CD4-positive, alpha-beta T cell treated with Interleukin-12 subunit alpha and Interleukin-12 subunit beta, for 1 hour (primary cell): ENCODE measurements around the gene PLXDC2.

Experiments used
- DNase-seq: peaks from one replicate; pipeline ENCODE4 v3.0.0-alpha.2; 2020

The PLXDC2 gene

DNA sequence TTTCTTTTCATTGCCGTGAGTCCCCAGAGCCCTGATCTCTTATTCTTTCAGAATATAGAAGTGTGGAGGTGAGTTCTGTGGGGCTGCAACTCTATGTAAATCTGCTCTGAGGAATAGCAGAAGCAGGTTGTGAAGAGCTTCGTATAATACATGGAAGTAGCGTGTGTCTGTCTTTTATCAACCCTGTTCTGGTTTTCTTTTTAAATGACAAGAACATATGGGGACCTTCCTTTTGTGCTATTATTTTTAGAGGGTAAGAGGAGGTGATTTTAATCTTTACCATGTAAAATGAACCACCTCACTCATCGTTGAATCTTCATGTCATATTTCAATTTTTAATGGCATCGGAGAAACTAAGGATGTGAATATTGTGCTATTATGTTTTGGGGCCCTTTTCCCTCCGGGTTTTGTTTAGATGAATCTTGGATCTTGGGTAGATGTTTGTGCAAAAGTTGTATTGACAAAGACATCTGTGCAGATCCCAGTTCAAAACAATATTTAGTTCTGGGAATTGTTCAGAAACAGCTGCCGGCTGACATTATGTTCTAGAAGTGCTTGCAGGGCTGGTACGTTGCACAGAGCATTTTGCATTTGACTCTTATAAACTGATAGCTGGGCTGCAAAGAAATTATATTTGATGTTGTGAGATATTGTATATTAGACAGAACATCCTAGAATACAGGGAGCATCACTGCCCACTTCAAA lies 46.7 kb downstream of the PLXDC2 start:
- DNase-seq = no peak

DNA sequence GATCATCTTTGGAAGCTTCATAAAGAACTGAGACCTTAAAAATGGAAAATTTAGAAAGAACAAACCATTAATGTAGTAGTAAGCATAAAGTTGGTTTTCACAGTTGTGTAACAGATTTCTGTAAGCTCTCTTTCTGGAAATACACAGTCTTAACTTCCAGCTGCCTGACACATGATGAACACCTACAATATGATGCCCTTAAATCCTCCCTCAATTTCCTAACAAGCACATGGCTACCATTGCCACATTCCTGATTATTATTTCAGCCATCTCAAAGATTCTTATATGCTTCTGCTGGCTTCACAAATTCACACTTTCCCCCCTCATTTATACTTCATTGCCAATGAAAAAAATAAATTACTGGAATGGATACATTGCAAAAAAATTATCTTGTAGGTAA lies 49.4 kb downstream of the PLXDC2 start:
- DNase-seq = no peak

DNA sequence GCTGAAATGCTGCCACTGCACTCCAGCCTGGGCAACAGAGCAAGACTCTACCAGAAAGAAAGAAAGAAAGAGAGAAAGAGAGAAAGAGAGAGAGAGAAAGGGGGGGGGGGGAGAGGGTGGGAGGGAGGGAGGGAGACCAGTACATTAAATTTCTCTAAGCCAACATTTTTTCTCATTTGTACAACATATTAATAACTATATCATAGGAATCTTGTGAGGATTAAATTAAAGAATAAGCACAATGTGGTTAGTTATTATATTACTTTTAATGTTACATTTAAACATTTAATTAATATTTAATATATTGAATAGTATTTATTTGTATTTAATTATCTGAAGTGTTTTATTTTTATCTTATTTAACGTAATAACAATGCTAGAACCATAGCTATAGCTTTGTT lies 53.1 kb downstream of the PLXDC2 start:
- no peak for DNase-seq

DNA sequence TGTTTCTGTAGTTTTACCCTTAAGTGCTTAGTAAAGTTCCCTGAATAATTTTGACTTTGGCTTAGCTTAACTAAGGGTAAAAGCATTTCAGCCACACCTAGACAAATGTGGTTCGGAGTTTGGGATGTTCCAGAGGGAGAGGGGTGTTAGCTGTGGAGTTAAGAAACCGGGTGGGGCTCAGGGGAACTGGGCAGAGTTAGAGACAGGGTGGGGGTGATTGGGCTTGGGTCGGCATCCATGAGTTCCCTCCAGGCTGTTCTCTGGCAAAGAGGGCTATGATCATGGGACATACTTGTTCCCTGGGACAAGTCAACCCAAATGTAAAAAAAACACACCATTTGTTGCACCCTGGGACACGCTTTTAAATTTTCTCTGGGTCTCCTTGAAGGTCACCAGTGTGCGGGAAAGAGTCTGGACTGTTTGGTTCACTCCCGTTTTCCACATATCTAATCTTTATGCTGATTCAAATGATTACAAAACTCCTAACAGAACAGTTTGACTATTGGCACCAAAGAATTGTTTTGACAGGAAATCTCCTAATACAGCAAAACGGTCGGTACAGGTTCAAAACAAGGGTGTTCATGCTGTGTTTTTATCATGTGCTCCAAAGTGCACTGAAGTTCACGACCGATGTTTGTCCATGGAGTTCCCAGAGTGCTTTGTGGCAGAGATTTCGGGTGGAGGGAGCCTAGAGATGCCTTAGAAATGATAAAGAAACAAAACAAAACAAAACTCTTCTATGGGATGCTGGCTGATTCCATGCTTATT lies 56.5 kb downstream of the PLXDC2 start:
- DNase-seq = no peak

DNA sequence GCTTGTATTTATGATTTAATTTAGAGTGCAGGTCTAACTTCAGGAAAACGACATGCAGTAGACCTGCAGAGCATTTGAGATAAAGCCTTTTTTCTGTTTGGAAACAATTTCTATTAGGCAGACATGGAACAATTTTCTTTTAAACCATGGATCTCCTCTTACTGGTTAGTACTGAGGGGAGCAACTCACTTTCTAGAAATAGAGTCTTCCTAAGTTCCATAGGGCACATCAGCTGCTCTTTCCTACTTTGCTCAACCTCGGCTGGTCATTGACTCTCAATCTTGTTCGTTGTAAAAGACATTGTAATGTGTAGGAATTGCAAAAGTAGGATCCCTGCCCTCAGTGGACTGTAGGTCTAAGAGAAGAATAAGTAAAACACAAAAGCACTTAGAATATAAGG lies 58.0 kb downstream of the PLXDC2 start:
- no peak for DNase-seq

DNA sequence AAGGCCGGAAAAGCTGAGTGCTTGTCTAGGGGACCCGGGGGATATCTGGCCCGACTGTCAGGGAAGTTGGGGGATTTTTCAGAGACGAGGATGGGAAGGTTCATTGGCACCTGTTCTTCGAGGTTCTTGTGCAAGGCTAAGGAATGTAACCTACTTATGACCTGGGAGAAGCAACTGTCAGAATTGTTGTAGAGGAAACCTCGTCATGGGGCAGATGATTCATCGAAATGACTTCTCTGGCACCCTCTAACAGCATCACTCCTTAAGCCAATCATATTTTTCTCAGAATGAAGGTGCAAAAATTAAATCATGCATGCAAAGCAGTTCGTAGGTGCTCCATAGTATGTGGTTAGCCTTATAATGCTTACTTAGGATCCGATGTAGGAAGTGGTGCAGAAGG lies 58.6 kb downstream of the PLXDC2 start:
- DNase-seq = no peak

DNA sequence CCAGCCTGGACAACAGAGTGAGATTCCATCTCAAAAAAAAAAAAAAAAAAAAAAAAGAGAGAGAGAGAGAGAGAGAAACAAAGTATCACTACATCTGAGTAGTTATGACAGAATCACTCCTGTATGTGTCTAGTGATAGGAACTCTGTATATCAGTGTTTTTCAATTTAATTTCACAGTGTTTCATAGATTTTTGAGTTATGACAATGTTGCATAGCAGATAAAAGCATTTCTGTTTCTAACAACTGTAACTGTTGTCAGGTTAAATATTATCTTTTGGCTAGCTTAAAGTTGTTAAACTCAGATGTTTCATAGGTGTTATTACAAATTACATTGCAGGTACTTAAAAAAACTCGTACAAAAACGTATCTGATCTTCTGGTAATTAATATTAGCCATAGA lies 60.3 kb downstream of the PLXDC2 start:
- DNase-seq = no peak

DNA sequence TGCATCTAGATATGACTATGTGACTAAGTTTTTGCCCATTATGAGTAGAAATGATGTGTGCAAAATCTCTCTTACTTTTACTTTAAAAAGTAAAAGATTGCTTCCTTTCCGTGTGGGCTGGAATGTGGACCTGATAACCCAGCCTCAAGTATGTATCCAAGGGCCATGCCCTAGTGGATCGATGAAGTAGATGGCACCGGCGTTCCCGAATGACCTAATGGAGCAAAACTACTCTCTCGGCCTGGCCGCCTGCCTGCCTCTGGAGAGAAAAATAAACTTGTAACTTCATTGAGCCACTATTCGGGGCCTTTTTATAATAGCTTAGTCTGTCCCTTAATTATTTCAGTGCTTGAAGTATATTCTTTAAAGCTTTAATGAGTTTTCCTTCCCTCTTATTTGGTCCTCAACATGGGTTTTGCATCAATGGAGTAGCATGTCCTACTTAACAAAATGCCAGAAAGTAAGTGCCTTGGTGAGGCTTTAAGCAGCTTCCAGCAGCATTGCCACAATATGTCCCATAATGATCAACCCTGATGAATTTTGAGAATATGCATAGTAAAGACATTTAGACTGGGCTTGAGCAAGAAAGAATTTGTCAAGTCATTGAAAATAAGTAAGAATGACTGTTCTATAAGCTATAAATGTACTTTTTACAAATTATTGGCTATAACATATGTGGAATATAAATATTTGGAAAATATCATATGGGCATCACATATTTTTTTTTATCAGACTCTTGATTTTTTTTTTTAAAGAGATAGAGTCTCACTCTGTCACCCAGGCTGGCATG lies 61.4 kb downstream of the PLXDC2 start:
- DNase-seq = no peak

DNA sequence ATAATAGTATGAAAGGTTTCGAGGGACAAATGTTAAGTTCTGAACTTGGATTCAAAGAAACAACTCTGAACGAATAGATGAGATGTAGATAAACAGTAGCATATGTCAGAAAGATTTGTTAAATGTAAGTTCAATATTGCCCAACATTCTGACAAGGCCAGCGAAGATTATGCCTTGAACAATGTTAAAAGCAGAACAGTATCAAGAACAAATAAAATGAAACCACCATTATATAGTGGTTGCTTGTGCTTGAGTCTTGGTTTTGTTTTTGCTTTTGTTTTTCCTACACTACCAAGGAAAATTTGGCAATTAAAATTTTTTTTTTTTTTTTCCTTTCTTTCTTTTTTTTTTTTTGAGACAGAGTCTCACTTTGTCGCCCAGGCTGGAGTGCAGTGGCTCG lies 66.4 kb downstream of the PLXDC2 start:
- DNase-seq = no peak

DNA sequence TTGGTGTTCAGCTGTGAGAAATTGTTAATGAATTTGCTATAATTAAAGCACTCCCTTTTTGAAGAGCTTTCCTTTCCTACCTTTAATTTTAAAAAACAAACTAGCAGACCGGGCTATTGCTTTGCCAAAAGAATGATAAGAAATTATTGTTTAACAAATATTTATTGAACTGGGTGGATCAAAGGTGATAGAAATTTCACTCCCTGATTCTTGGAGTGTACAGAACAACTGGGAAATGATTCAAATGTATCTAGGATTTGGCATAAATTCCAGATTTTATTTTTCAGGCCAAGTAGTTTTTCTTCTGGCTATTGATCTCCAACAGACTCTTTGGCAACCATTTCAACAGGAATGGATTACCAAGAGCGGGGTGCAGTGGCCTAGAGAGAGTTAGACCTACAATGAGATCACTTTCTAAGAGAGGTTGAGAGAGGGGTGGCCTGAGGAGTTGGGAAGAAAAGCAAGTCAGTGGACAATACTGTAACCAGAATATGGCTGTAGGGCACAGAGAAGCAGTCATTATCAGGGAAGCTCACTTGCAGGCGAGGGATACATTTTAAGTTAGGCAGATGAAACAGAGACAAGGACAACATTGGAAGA lies 71.9 kb downstream of the PLXDC2 start:
- no peak for DNase-seq

DNA sequence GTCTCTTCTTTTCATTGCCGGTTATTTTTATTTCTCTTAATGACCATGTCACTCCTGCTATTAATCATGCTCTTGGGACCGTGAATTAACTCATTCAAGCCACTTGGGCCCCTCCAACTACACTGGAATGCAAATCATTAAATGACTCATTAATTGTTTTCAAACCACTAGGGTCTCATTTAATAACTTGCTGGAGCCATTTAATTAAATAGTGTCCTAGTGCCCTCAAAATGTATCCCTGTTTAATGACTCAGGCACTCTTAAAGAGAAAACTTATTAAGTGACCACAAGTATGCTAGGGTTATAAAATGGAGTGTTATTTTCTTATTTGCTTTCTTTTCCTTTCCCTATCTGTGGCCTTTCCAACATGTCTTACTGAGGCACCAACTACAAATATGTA lies 73.0 kb downstream of the PLXDC2 start:
- DNase-seq = no peak

DNA sequence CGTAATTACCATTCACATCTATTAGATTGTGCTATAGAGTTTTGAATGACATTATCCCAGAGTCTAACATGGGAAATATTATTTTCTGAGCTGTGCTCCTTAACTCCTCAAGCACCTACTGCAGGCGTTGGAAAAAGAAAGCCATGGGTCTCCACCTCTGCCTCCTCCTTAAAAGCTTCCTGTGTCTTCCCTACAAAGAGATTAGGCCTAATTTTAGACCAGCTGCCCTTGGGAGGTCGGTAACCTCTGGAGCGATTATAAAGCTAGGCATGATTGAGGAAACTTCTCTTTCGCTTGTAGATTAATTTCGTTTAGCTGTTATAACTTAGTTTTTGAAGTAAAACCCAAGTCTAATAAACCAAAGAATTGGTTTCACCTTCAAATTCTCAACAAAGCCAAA lies 75.2 kb downstream of the PLXDC2 start:
- no peak for DNase-seq

DNA sequence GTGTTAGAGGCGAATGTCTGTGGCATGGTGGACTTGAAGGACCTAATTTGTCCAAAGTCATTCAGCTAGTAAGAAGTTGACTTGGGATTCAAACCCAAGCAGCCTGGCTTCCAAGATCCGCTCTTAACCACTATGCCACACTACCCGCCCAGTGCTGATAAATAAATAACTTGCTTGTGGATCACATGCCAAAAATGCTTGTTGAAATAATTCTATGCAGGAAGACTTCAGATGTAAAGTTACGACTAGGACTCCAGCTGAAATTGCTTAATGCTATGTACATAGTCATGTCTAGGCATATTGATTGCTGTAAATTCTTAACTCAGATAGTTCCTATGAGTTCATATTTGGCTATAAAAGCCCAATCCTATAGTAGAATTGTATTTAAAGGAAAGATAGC lies 76.0 kb downstream of the PLXDC2 start:
- DNase-seq = no peak

DNA sequence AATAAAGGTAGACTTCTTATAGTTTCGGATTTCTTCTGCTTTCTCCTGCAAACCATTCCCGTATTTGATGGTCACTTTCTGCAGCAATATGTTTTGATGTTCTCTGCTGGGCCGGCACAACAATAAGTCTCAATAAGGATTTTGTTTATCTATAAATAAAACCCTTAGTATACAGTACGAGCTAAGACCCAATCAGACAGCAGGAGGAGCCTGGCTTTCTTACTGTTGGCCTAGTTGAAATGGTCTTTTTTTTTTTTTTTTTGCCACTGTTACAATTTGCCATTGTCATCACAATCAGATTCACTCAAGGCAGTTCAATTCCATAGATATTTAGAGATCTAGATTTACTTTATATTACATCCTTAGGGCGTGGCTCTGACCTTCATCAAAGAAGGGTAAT lies 76.4 kb downstream of the PLXDC2 start:
- DNase-seq = no peak

DNA sequence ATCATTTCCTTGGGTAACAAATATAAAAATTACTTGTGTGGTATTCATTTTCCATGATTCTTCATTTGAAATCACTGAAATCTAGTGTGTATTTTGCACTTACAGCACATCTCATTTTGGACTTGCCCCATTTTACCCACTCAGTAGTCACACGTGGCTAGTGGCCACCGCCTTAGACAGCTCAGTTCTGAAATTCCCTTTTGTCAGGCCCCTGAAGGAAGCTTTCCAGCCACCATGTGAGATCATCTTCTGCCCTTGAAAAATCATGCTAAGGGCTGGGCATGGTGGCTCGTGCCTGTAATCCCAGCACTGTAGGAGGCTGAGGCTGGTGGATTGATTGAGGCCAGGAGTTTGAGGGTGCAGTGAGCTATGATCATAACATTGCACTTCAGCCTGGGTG lies 79.3 kb downstream of the PLXDC2 start:
- no peak for DNase-seq

DNA sequence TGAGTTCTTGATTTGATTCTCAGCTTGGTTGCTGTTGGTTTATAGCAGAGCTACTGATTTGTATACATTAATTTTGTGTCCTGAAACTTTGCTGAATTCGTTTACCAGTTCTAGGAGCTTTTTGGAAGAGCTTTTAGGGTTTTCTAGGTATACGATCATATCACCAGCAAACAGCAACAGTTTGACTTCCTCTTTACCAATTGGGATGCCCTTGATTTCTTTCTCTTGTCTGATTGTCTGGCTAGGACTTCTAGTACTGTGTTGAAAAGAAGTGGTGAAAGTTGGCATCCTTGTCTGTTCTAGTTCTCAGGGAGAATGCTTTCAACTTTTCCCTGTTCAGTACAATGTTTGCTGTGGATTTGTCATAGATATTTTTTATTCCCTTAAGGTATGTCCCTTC lies 86.2 kb downstream of the PLXDC2 start:
- DNase-seq = no peak

DNA sequence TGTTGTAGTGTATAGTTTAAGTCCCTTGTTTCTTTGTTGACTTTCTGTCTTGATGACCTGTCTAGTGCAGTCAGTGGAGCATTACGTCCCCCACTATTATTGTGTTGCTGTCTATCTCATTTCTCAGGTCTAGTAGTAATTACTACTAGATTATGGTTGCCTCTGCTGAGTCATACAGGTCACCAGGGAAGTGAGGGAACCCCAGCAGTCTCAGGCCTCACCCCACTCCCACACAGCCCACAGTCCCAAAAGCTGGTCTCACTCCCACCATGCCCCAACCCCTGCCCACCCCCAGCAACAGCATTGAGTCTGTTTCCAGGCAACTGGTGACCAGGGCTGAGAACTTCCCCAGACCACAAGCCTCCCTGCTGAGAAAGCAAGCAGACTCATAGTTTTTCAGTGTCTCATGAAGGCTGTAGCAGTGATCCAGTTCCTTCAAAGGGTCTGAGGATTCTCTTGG lies 88.0 kb downstream of the PLXDC2 start:
- no peak for DNase-seq

DNA sequence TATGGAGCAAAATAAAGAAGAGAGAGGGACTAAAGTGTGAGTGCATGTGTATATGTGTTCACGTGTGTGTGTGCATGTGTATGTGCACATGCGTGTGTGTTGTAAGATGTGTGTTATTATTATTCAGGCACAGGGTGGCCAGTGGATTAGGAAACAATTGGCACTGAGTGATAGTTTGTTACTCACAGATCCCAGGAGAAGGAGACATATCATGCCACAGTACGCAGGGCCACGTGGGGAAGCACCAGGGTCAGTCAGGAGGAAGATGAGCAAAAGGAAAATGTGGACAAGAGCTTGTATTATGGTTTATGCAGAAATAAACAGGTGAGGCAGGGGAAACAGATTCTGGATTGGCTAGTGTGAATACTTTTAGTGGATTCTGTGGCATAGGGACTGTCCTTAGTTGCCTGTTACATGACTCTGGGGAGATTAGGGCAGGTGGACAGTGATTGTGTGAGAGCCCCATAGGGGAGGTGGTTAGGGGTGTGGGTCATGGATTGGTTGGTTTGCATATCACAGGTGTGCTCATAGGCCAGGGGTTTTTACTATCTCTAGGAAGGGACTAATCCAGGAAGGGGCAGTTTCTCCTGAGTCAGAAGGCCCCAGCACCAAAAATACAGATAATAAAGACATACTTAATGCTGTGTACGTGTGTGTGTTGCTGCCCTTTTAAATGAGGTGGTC lies 90.0 kb downstream of the PLXDC2 start:
- DNase-seq = no peak

DNA sequence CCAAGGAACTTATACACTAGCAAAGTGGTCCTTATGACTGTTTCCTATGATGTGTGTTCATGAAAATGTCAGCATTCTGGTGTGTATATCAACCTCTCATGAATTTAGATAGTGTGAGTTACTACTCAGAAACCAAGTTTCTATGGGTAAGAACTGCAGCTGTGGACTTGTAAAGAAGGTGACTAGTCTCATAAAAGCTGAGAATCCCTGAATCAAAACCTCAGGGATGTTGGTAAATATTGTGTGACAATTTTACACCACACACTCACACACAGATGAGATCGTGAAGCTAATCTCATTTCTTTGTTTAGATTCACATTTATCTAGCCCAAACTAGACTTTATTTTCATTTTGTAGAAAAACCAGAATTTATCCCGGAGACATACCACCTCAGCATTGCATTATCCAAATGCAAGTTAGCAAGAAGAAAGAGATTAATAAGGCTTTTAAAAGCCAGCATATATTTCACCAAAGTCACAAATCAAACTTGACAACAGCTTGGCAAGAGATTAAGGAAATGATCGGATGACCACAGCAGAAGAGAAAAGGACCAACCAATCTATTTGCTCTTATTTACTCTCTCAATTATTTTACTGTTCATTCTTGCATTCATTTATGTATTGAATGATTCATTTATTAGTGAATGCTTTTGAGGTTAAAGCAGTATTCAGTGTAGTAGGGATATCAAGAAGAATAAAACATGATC lies 92.9 kb downstream of the PLXDC2 start:
- no peak for DNase-seq

DNA sequence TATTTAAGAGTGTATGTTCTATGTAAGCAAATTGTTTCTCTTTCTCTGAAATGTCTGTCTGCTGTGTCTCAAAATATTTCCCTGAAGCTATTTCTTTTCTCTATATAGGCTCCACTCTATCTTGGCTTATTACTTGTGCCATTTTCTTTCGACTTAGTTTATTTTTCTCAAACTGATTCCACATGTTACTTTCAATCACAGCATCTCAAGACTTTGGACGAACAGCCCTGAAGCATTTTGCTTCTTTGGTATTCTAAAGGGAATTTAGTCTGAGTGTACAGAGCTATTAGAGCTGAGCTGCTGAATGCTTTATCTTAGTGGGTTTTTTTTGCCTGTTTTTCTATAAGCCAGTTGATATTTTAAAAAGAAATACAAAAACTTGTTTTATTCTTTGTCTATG lies 95.7 kb downstream of the PLXDC2 start:
- no peak for DNase-seq

DNA sequence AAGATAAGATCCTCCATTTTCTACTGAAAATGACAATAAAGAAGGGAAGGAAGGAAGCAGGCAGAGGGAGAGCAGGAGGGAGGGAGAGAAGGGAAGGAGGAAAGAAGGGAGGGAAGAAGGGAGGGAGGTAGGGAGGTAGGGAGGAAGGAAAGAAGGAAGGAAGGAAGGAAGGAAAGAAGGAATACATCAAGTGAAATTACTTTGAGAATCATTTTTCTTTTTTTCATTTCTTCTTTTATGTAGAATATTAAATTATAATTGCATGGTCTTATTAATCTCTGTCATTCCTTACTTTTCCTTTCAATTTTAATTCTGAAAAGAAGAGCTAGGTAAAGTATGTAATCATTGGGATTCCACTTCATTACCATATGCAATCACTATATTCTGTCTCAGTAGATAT lies 97.8 kb downstream of the PLXDC2 start:
- DNase-seq = no peak

DNA sequence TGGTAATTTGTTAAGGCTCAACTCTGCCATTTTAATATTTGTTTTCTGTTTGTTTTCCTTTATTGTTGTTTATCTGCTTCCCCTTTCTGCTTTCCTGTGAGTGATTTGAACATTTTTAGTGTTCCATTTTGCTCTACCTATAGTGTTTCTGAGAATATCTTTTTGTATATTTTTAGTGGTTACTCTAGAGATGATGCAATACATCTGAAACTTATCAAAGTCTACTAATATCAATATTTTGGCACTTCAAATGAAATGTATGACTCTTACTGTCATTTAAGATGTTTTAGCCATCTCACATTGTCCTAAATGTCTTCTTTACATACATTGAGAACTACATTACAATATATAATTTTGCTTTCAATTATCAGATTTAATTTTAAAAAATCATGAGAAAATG lies 98.9 kb downstream of the PLXDC2 start:
- DNase-seq = no peak
